B cell (primary cell): Measurements from ENCODE around the gene RAD9A. TPM values are rescaled to one million over a fixed set of nuclear protein-coding genes. Genes with fewer than 3 reads are reported as not detected.

Experiments used
- ATAC-seq: fragments of 200-7000 bp; cut with Tn5 transposase; one replicate; pipeline ENCODE4 v1.10.0; 2021; ENCODE audit warnings: low read depth, mild to moderate bottlenecking, moderate number of reproducible peaks, moderate library complexity
- CTCF ChIA-PET: fragments of 350-600 bp; sonication (Branson Sonifier 250); formaldehyde crosslinking; loops from one replicate; lab custom pipeline; 2021; ENCODE audit warnings: antibody characterized with exemption, inconsistent platforms; lab: Charles Lee
- POLR2A ChIA-PET: fragments of 350-600 bp; sonication (Branson Sonifier 250); formaldehyde crosslinking; loops from one replicate; lab custom pipeline; 2021; ENCODE audit warnings: antibody characterized with exemption; lab: Charles Lee
- DNase-seq: peaks from one replicate; pipeline ENCODE4 v3.0.0; 2013
- H2AFZ ChIP-seq: 2 replicates; pipeline ENCODE4 v1.6.1; 2012; ENCODE audit warnings: mild to moderate bottlenecking, low read depth, low read length; ENCODE audit not compliant: insufficient read depth, poor library complexity, severe bottlenecking
- H3K27ac ChIP-seq, 2 donors: 1 replicate in 1 of 2; 2 replicates in 1 of 2; pipeline ENCODE4 v1.5.1; 2012 to 2013; ENCODE audit warnings: low read length in 2 of 2, mild to moderate bottlenecking in 2 of 2, moderate library complexity in 1 of 2
- H3K27me3 ChIP-seq, 4 experiments: fragments of 200-600 bp in 1 of 4; sonication (generic) in 1 of 4; replicated peaks in 1 of 4; 1 replicate in 2 of 4; 2 replicates in 2 of 4; pipeline versions ENCODE4 v1.6.1 to v1.7.0; 2013 to 2016; ENCODE audit warnings: low read length in 3 of 4, mild to moderate bottlenecking in 2 of 4, mixed read lengths in 1 of 4, moderate library complexity in 1 of 4; ENCODE audit not compliant: insufficient read depth in 4 of 4, control insufficient read depth in 3 of 4; ENCODE audit errors: control extremely low read depth in 1 of 4
- H3K36me3 ChIP-seq, 2 experiments: replicated peaks in 1 of 2; 1 replicate in 1 of 2; 2 replicates in 1 of 2; pipeline versions ENCODE4 v1.6.1 to v1.7.1; 2013; ENCODE audit warnings: low read length in 1 of 2; ENCODE audit not compliant: insufficient read depth in 2 of 2, control insufficient read depth in 1 of 2; ENCODE audit errors: control extremely low read depth in 1 of 2, extremely low read depth in 1 of 2
- H3K4me1 ChIP-seq, 2 donors: fragments of 200-600 bp in 1 of 2; sonication (generic) in 1 of 2; 1 replicate in 1 of 2; 2 replicates in 1 of 2; pipeline versions ENCODE4 v1.5.1 to v1.6.1; 2013 to 2017; ENCODE audit warnings: low read length in 2 of 2; ENCODE audit not compliant: control insufficient read depth in 2 of 2, insufficient read depth in 2 of 2
- H3K4me2 ChIP-seq: replicated peaks from 2 replicates; pipeline ENCODE3; 2012; ENCODE audit warnings: mild to moderate bottlenecking, low read depth, low read length; ENCODE audit not compliant: poor library complexity, severe bottlenecking
- H3K4me3 ChIP-seq, 5 experiments: fragments of 200-600 bp in 1 of 5; sonication (generic) in 1 of 5; 1 replicate in 3 of 5; 2 replicates in 2 of 5; pipeline versions ENCODE4 v1.5.1 to v1.7.0; 2011 to 2016; ENCODE audit warnings: low read length in 4 of 5, mild to moderate bottlenecking in 4 of 5, low read depth in 2 of 5, control low read depth in 1 of 5, moderate library complexity in 1 of 5; ENCODE audit not compliant: insufficient read depth in 1 of 5; ENCODE audit errors: control extremely low read depth in 1 of 5, extremely low read depth in 1 of 5
- H3K79me2 ChIP-seq: fragments of 200-600 bp; sonication (generic); one replicate; pipeline ENCODE4 v1.6.0; 2016; ENCODE audit warnings: low read length; ENCODE audit not compliant: control insufficient read depth, insufficient read depth
- H3K9ac ChIP-seq: fragments of 200-600 bp; sonication (generic); 2 replicates; pipeline ENCODE4 v1.6.1; 2017; ENCODE audit warnings: mild to moderate bottlenecking, low read length, moderate library complexity
- H3K9me3 ChIP-seq, 3 donors: one replicate each; pipeline versions ENCODE4 v1.6.1 to v1.7.1; 2013; ENCODE audit warnings: low read length in 2 of 3; ENCODE audit not compliant: control insufficient read depth in 2 of 3, insufficient read depth in 1 of 3; ENCODE audit errors: control extremely low read depth in 1 of 3
- H4K20me1 ChIP-seq: 2 replicates; pipeline ENCODE4 v1.6.0; 2012; ENCODE audit warnings: mild to moderate bottlenecking, low read length; ENCODE audit not compliant: insufficient read depth, control insufficient read depth, poor library complexity, severe bottlenecking
- H3K27ac Mint-ChIP-seq: one replicate; pipeline ENCODE4 v1.8.0; 2021; ENCODE audit warnings: mixed read lengths
- H3K27me3 Mint-ChIP-seq: one replicate; pipeline ENCODE4 v1.8.0; 2021; ENCODE audit warnings: mixed read lengths
- H3K4me1 Mint-ChIP-seq: one replicate; pipeline ENCODE4 v1.8.0; 2021; ENCODE audit warnings: mixed read lengths
- H3K4me3 Mint-ChIP-seq: one replicate; pipeline ENCODE4 v1.8.0; 2021; ENCODE audit warnings: mixed read lengths
- H3K9me3 Mint-ChIP-seq: one replicate; pipeline ENCODE4 v1.8.0; 2022; ENCODE audit warnings: mixed read lengths; ENCODE audit not compliant: insufficient read depth
- EZH2 ChIP-seq: IDR thresholded peaks from 2 replicates; pipeline ENCODE4 v1.6.1; 2012; ENCODE audit warnings: borderline replicate concordance, low read depth, mild to moderate bottlenecking, moderate library complexity, low read length; ENCODE audit not compliant: insufficient read depth, poor library complexity, severe bottlenecking
- WGBS: methylation state at CpG from one replicate; pipeline ENCODE4 v1.1.5; 2013; ENCODE audit warnings: missing lambda C conversion rate; ENCODE audit not compliant: insufficient coverage; 5-methylcytosine and 5-hydroxymethylcytosine counted together
- intact Hi-C: fragments of 100-400 bp; cut with micrococcal nuclease; formaldehyde crosslinking; loops from one replicate; pipeline ENCODE4 v1.10.0; 2022
- polyA plus RNA-seq: library from polyadenylated mRNA; depleted of rRNA; stranded (reverse); fragments of >200 nt; gene quantifications from 2 replicates; pipeline ENCODE4 v1.2.3, GENCODE V29; 2012
- total RNA-seq, 2 donors: library from RNA; stranded (reverse); fragments of 120-200 nt in 1 of 2; gene quantifications; 1 replicate in 1 of 2; 2 replicates in 1 of 2; pipeline versions ENCODE4 v1.2.3 to v1.2.4, GENCODE V29; 2013 to 2022
- TF ChIP-seq, protein P1 (sequence below): fragments of 200-600 bp; IDR thresholded peaks from one replicate; pipeline ENCODE4 v1.8.0; 2022; ENCODE audit warnings: antibody characterized with exemption, mild to moderate bottlenecking

The RAD9A gene
- total and polyA plus RNA-seq, 2 donors (not counting 1 experiment from before 2014, with no cell fraction given) = 50.6 to 76.8 TPM

DNA sequence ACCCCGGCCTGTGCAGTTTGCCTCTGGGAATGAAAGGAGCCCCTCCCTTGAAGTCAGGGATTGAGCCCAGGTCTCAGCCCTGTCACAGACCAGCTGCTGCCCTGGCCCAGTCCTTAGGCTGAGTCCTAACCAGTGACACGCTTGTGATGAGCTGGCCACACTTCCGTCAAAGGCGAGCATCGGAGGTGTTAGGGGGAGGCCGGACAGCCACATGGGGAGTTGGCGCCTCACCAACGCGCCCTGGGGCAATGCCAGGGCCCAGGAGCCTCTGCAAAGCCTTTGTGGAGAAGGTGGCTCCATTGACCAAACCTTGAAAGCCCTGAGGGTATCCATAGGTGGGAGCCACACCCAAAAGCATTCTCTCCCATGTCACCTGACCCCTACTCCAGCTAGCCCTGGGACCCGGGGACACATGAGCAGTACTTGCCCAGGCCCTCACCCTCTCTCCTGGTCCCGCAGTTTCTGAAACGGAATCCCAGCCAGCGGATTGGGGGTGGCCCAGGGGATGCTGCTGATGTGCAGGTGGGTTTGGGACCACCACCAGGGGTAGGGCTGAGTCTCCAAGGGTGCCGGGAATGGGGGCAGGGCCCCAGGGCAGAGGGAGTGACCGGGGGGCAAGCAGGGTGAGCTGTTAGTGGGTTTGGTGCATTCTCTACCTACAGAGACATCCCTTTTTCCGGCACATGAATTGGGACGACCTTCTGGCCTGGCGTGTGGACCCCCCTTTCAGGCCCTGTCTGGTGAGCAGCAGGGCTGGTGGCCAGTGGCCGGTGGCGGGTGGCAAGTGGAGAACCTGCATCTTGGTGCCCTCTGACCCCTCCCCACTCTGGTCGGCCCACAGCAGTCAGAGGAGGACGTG is 42.0 kb downstream of the RAD9A start:
- Histone ChIP-seq H4K20me1 (peaks cover 93% of the 10 kb centered on the region), H3K9ac (peak overlapping the region; percentile 82), H3K27ac (peak overlapping the region; percentile 12 to 88), H2AFZ (no peak overlapping the region), H3K4me3 (no peak overlapping the region), H3K9me3 (peaks cover 0 to 3% (median 0%) of the 10 kb centered on the region in 3 donors), H3K36me3 (peaks cover 0 to 56% of the 10 kb centered on the region in 2 experiments), H3K4me2 (peak overlapping the region; percentile 99), H3K27me3 (no peaks in the 10 kb centered on the region), H3K4me1 (peaks cover 46 to 79% of the 10 kb centered on the region in 2 donors), H3K79me2 (peaks cover 88% of the 10 kb centered on the region)
- intact Hi-C loops = no loop called here
- ChIA-PET CTCF (interaction anchor here (1.3 to 2.0 kb wide), 2 partner anchors 15 to 36 kb away, joined by 3 to 6 read pairs; no protein-coding TSS in a partner anchor), POLR2A (interaction anchor here (0.6 to 9.5 kb wide), 11 partner anchors 15 to 80 kb away, joined by 3 to 215 read pairs (median 8); partner anchors contain the start of genes AIP, PITPNM1, POLD4 and PPP1CA)
- Mint-ChIP-seq H3K4me3 (peak overlapping the region; percentile 65), H3K4me1 (peaks cover 74% of the 10 kb centered on the region), H3K27me3 (no peaks in the 10 kb centered on the region), H3K27ac (peak overlapping the region; percentile 83), H3K9me3 (no peaks in the 10 kb centered on the region)
- no peak for TF ChIP-seq EZH2
- TF ChIP-seq, protein P1, sequence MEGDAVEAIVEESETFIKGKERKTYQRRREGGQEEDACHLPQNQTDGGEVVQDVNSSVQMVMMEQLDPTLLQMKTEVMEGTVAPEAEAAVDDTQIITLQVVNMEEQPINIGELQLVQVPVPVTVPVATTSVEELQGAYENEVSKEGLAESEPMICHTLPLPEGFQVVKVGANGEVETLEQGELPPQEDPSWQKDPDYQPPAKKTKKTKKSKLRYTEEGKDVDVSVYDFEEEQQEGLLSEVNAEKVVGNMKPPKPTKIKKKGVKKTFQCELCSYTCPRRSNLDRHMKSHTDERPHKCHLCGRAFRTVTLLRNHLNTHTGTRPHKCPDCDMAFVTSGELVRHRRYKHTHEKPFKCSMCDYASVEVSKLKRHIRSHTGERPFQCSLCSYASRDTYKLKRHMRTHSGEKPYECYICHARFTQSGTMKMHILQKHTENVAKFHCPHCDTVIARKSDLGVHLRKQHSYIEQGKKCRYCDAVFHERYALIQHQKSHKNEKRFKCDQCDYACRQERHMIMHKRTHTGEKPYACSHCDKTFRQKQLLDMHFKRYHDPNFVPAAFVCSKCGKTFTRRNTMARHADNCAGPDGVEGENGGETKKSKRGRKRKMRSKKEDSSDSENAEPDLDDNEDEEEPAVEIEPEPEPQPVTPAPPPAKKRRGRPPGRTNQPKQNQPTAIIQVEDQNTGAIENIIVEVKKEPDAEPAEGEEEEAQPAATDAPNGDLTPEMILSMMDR = no peak
- no peak for DNase-seq
- 72% methylated on average over 13 of the region's 22 CpGs for WGBS
- no peak for ATAC-seq
